Daoy (cell line): ENCODE results near the gene RAB24. TPM values are rescaled to one million over a fixed set of nuclear protein-coding genes. Genes with fewer than 3 reads are reported as not detected.

Experiments
- total RNA-seq: library from RNA; depleted of rRNA; stranded (reverse); fragments of >200 nt; shearing (Covaris generic); gene quantifications from 2 replicates; pipeline ENCODE4 v1.2.3, GENCODE V29; 2014; rRNA removed

The RAB24 gene
- total RNA-seq, 1 experiment from 2014 or later: 16.6 TPM

Other genes with a start within 250 kb of the RAB24 start
- 0.57 and 0.97 TPM in 2 replicates for gene FGFR4, start 216.8 kb downstream of the RAB24 start, total RNA-seq
- gene NSD1, start 169.9 kb downstream of the RAB24 start, total RNA-seq: 25.4 and 45.7 TPM in 2 replicates
- 434 and 468 TPM in 2 replicates for gene PRELID1, start 80 bp upstream of the RAB24 start, total RNA-seq
- gene MXD3, start 8.2 kb upstream of the RAB24 start, total RNA-seq: 16.7 and 23.4 TPM in 2 replicates
- 269 and 285 TPM in 2 replicates for gene LMAN2, start 47.9 kb upstream of the RAB24 start, total RNA-seq
- gene RGS14, start 54.2 kb upstream of the RAB24 start, total RNA-seq: 18.1 and 30.5 TPM in 2 replicates
- gene SLC34A1, start 80.7 kb upstream of the RAB24 start, total RNA-seq: not detected in 2 replicates
- not detected in 2 replicates for gene PFN3, start 96.9 kb upstream of the RAB24 start, total RNA-seq
- 8.6 and 9.6 TPM in 2 replicates for gene F12, start 105.8 kb upstream of the RAB24 start, total RNA-seq
- 67.3 and 71.8 TPM in 2 replicates for gene GRK6, start 123.0 kb upstream of the RAB24 start, total RNA-seq
- 15.7 and 21.4 TPM in 2 replicates for gene PRR7, start 143.1 kb upstream of the RAB24 start, total RNA-seq
- 166 and 187 TPM in 2 replicates for gene DBN1, start 169.9 kb upstream of the RAB24 start, total RNA-seq
- 197 and 234 TPM in 2 replicates for gene PDLIM7, start 193.9 kb upstream of the RAB24 start, total RNA-seq
- gene DOK3, start 206.1 kb upstream of the RAB24 start, total RNA-seq: 3.7 and 3.9 TPM in 2 replicates
- gene DDX41, start 213.2 kb upstream of the RAB24 start, total RNA-seq: 68.7 and 91.5 TPM in 2 replicates